Central memory CD8-positive, alpha-beta T cell (primary cell): ENCODE results near the gene SPATA3.
"Not testable (repeated sequence)": the region's sequence is repeated elsewhere in the genome, so short reads cannot be mapped to it uniquely, and the experiment has no call there.

Experiments
- ATAC-seq: fragments of 150-1000 bp; cut with Tn5 transposase; replicated peaks from 2 replicates; pipeline ENCODE4 v1.10.0; 2022; ENCODE audit warnings: mild to moderate bottlenecking, moderate FRiP score, moderate number of reproducible peaks; ENCODE audit not compliant: poor library complexity, severe bottlenecking; ENCODE audit errors: extremely low read depth
- DNase-seq, 2 donors: peaks; one replicate each; pipeline ENCODE4 v3.0.0; 2021; ENCODE audit warnings: low spot score in 2 of 2
- H3K27ac Mint-ChIP-seq: one replicate; pipeline ENCODE4 v1.8.0; 2022; ENCODE audit warnings: low read depth, mild to moderate bottlenecking, moderate library complexity, mixed read lengths
- H3K27me3 Mint-ChIP-seq: one replicate; pipeline ENCODE4 v1.8.0; 2022; ENCODE audit warnings: mixed read lengths
- H3K36me3 Mint-ChIP-seq: one replicate; pipeline ENCODE4 v1.8.0; 2022; ENCODE audit warnings: mild to moderate bottlenecking, moderate library complexity, mixed read lengths; ENCODE audit not compliant: insufficient read depth
- H3K4me1 Mint-ChIP-seq: one replicate; pipeline ENCODE4 v1.8.0; 2022; ENCODE audit warnings: mixed read lengths
- H3K4me3 Mint-ChIP-seq: one replicate; pipeline ENCODE4 v1.8.0; 2022; ENCODE audit warnings: mild to moderate bottlenecking, moderate library complexity, mixed read lengths
- H3K9me3 Mint-ChIP-seq: one replicate; pipeline ENCODE4 v1.8.0; 2022; ENCODE audit warnings: mixed read lengths

Gene SPATA3

DNA sequence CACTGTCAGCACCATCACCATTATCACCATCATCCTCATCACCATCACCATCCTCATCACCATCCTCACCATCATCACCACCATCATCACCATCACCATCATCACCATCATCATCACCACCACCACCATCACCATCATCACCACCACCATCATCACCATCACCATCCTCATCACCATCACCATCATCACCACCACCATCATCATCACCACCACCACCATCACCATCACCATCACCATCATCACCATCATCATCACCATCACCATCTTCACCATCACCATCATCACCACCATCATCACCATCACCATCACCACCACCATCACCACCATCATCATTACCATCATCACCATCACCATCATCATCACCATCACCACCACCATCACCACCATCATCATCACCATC is 9.0 kb downstream of the SPATA3 start:
- peaks cover 11% of the 10 kb centered on the region for H3K9me3 Mint-ChIP-seq
- not testable (repeated sequence) for H3K4me3 Mint-ChIP-seq, H3K36me3 Mint-ChIP-seq

GRCh38 chr2:231007286-231008098 is 11.6 kb downstream of the SPATA3 start:
- no peak for ATAC-seq
- Mint-ChIP-seq H3K36me3 (peaks cover 1% of the 10 kb centered on the region), H3K9me3 (peaks cover 11% of the 10 kb centered on the region), H3K27me3 (peaks cover 27% of the 10 kb centered on the region), H3K4me1 (no peaks in the 10 kb centered on the region), H3K4me3 (no peak overlapping the region), H3K27ac (no peak overlapping the region)
- no peak for DNase-seq

More for the DNA sequence above, 9.0 kb downstream of the SPATA3 start:
- Mint-ChIP-seq H3K27ac (peak overlapping the region; percentile 23), H3K27me3 (peaks cover 29% of the 10 kb centered on the region)
- ATAC-seq, H3K4me1 Mint-ChIP-seq, DNase-seq: not testable (repeated sequence)

- H3K27ac Mint-ChIP-seq: no peak overlapping the region
- ATAC-seq (no peak), DNase-seq (no peak)
- no peak overlapping the region for H3K4me3 Mint-ChIP-seq
- H3K9me3 Mint-ChIP-seq: peaks cover 11% of the 10 kb centered on the region
- H3K4me1 Mint-ChIP-seq: no peaks in the 10 kb centered on the region
- peaks cover 1% of the 10 kb centered on the region for H3K36me3 Mint-ChIP-seq
- peaks cover 34% of the 10 kb centered on the region for H3K27me3 Mint-ChIP-seq
These were observed 12.2 kb downstream of the SPATA3 start for GRCh38 chr2:231008131-231008530.

GRCh38 chr2:231009236-231009919 is 13.5 kb downstream of the SPATA3 start:
- Mint-ChIP-seq H3K4me1 (no peaks in the 10 kb centered on the region), H3K9me3 (peaks cover 11% of the 10 kb centered on the region), H3K27ac (no peak overlapping the region), H3K27me3 (peaks cover 38% of the 10 kb centered on the region), H3K4me3 (no peak overlapping the region), H3K36me3 (peaks cover 1% of the 10 kb centered on the region)
- DNase-seq (no peak), ATAC-seq (no peak)

GRCh38 chr2:231010201-231010730 is 14.3 kb downstream of the SPATA3 start:
- no peaks in the 10 kb centered on the region for H3K4me1 Mint-ChIP-seq
- ATAC-seq (no peak), DNase-seq (no peak)
- H3K27ac Mint-ChIP-seq: no peak overlapping the region
- H3K4me3 Mint-ChIP-seq: no peak overlapping the region
- H3K9me3 Mint-ChIP-seq: peaks cover 5% of the 10 kb centered on the region
- H3K27me3 Mint-ChIP-seq: peaks cover 47% of the 10 kb centered on the region
- peaks cover 1% of the 10 kb centered on the region for H3K36me3 Mint-ChIP-seq

- Mint-ChIP-seq H3K27me3 (peaks cover 57% of the 10 kb centered on the region), H3K4me3 (no peak overlapping the region), H3K9me3 (no peaks in the 10 kb centered on the region), H3K4me1 (no peaks in the 10 kb centered on the region), H3K27ac (no peak overlapping the region), H3K36me3 (peaks cover 1% of the 10 kb centered on the region)
- no peak for DNase-seq
- no peak for ATAC-seq
These were observed 15.6 kb downstream of the SPATA3 start for GRCh38 chr2:231011526-231011925.

- no peaks in the 10 kb centered on the region for H3K9me3 Mint-ChIP-seq
- ATAC-seq (no peak), DNase-seq (no peak)
- H3K4me1 Mint-ChIP-seq: peaks cover 4% of the 10 kb centered on the region
- peaks cover 66% of the 10 kb centered on the region for H3K27me3 Mint-ChIP-seq
- no peak overlapping the region for H3K4me3 Mint-ChIP-seq
- H3K36me3 Mint-ChIP-seq: peaks cover 1% of the 10 kb centered on the region
- no peak overlapping the region for H3K27ac Mint-ChIP-seq
These were observed 16.5 kb downstream of the SPATA3 start for GRCh38 chr2:231012463-231012862.

- peaks cover 3% of the 10 kb centered on the region for H3K36me3 Mint-ChIP-seq
- no peak overlapping the region for H3K27ac Mint-ChIP-seq
- no peak for ATAC-seq
- DNase-seq: no peak
- H3K27me3 Mint-ChIP-seq: peaks cover 69% of the 10 kb centered on the region
- peaks cover 5% of the 10 kb centered on the region for H3K4me1 Mint-ChIP-seq
- H3K9me3 Mint-ChIP-seq: no peaks in the 10 kb centered on the region
- no peak overlapping the region for H3K4me3 Mint-ChIP-seq
These were observed 17.9 kb downstream of the SPATA3 start for GRCh38 chr2:231013820-231014219.

DNA sequence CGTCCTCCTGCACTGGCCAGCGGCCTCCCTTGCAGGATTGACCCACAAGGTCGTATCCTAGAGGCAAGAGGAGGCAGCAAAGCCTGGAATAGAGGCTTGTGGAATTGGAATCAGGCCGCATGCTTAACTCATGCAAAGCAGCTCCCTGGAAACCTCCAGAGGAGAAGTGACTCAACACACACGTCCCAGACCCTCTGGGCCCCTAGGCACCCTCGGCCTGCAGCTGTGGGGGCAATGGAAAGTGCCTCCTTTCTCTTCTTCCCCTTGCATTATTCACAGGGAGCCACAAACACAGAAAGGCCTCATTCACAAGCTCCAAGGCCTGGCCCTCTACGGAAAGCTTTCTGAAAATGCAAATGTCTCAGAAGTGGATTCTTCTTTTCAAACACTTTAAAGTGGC is 19.6 kb downstream of the SPATA3 start:
- Mint-ChIP-seq H3K36me3 (peaks cover 3% of the 10 kb centered on the region), H3K4me3 (no peak overlapping the region), H3K9me3 (no peaks in the 10 kb centered on the region), H3K27me3 (peaks cover 69% of the 10 kb centered on the region), H3K27ac (no peak overlapping the region), H3K4me1 (peaks cover 5% of the 10 kb centered on the region)
- no peak for DNase-seq
- no peak for ATAC-seq

DNA sequence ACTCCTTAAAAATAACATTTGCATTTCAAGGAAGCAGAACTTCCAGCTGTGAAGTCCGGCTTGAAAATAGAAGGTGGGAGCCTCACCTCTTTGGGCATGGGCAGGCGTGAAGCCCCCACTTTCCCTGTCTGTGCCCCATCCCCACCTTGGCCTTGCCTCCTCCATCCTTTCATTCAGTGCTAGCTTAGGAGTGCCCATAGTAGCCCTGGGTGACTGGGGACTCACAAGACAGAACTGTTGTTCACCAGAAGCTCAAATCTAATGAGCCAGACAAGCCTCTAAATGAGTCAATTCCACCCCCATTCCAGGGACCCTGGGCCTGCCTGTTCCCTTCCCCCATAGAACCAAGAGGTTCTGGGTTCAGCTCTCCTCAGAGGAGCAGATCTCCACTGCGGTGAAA is 20.0 kb downstream of the SPATA3 start:
- no peak overlapping the region for H3K4me3 Mint-ChIP-seq
- H3K36me3 Mint-ChIP-seq: peaks cover 3% of the 10 kb centered on the region
- H3K27ac Mint-ChIP-seq: no peak overlapping the region
- ATAC-seq (no peak), DNase-seq (no peak)
- peaks cover 70% of the 10 kb centered on the region for H3K27me3 Mint-ChIP-seq
- peaks cover 5% of the 10 kb centered on the region for H3K4me1 Mint-ChIP-seq
- H3K9me3 Mint-ChIP-seq: no peaks in the 10 kb centered on the region

DNA sequence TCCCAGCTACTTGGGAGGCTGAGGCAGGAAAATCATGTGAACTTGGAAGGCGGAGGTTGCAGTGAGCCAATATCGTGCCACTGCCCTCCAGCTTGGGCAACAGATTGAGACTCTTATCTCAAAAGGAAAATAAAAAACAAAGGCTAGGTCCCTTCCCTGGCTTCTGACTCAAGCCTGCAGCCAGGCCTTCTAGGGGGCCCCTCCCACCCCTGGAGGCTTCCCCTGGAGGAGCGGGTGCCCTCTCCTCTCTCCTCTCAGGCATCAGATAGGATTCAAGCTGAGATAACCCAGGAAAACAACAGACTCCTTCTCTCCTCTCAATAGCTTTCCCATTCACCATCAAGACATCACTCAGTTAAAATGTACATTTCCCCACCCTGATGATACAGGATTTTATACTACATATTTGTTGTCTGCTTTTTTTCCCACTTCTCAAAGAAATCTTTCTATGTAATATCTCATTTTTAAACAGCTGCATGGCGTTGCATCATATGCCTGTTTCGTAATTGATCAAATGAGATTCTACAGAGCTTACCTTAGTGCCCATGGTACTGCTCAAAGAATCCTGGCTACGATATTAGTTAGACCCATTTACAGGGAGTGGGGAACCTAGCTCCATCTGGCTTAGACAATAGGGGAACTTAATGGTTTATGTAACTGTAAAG is 20.8 kb downstream of the SPATA3 start:
- peaks cover 70% of the 10 kb centered on the region for H3K27me3 Mint-ChIP-seq

DNA sequence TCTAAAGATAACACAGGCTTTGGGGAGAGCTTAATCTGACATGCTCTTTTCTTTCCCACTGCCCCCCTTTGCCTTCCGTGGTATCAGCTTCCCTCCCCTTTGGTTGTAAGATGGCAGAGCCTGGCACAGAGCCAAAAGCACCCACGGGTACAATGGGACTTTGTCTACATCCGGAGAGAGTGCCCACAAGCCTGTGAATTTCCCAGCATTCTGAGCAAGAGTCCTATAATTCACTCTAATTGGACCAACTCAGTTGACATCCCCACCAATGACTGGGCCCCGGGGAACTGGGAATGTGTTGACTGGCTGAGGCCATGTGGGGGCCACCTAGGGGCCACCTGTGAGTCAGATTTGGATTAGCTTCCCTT is 21.3 kb downstream of the SPATA3 start:
- peaks cover 64% of the 10 kb centered on the region for H3K27me3 Mint-ChIP-seq
- H3K4me1 Mint-ChIP-seq: peaks cover 5% of the 10 kb centered on the region
- ATAC-seq (no peak), DNase-seq (no peak)
- H3K9me3 Mint-ChIP-seq: no peaks in the 10 kb centered on the region
- H3K36me3 Mint-ChIP-seq: peaks cover 3% of the 10 kb centered on the region
- H3K4me3 Mint-ChIP-seq: no peak overlapping the region
- peak overlapping the region; percentile 19 for H3K27ac Mint-ChIP-seq

More for the DNA sequence above, 20.8 kb downstream of the SPATA3 start:
- ATAC-seq (no peak), DNase-seq (no peak)
- no peak overlapping the region for H3K4me3 Mint-ChIP-seq
- H3K4me1 Mint-ChIP-seq: peaks cover 5% of the 10 kb centered on the region
- no peak overlapping the region for H3K27ac Mint-ChIP-seq
- H3K36me3 Mint-ChIP-seq: peaks cover 3% of the 10 kb centered on the region
- no peaks in the 10 kb centered on the region for H3K9me3 Mint-ChIP-seq
